Kidney capillary endothelial cell (primary cell): Measurements from ENCODE around the gene OR3A3.

Experiments
- DNase-seq: peaks from one replicate; pipeline ENCODE4 v3.0.0-alpha.2; 2018; ENCODE audit warnings: low spot score

Gene OR3A3

DNA sequence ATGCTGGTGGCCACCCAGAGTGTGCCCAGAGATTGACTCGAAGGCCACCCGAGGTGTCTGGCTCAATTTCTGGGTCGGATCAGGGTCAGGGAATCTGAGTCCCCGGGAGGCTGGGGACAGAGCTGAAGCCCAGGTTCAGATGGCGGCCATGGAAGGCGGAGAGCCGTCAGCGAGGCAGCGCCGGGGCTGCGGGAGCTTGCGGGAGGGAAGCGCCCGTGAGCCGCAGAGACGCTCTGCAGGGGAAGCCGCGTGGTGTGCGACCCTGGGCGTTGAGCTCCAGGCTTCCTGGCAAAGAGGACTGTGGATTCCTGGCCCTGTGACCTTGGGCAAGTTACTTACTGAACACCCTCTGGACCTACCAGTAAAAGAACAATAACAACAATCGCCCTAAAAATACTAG is 61.0 kb downstream of the OR3A3 start:
- no peak for DNase-seq
